ENCODE data around the gene DDN. TPM values are rescaled to one million over a fixed set of nuclear protein-coding genes. Genes with fewer than 3 reads are reported as not detected.

The DDN gene
- total RNA-seq, 1 experiment from 2014 or later: 0.35 TPM

DNA sequence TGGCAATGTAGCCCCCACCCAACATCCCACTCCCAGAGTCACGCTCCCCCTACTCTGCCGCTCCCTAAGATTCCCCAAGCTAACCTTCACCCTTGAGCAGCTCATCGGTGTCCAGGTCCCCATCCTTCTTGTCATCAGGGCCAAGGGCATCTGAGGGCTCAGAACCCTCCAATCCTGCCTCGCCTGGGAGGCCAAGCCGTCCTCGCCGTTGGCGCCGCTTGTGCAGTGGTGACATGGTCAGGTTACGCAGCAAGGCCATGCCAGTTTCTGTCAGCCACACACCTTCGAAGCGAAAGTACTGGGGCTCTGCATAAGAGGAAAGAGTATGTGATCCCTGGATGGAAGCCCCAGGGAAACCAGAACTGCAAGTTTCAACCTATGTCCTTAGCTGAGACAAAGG, 45.5 kb upstream of the DDN start:
- WGBS (ENCODE audit: extremely low coverage, insufficient read length, low lambda C conversion rate): no CpG with 5 or more reads among the region's 12 CpGs
- Mint-ChIP-seq H3K9me3 (no peaks in the 10 kb centered on the region), H3K36me3 (ENCODE audit: insufficient read depth in 1 of 3, low read depth in 3 of 3) (peaks cover 71 to 98% (median 94%) of the 10 kb centered on the region in 3 experiments)

More for the DNA sequence above, 45.5 kb upstream of the DDN start:
- no peak overlapping the region for H3K27ac ChIP-seq (ENCODE audit: insufficient read length, low read depth, low read length)
- no peak overlapping the region for H3K9ac ChIP-seq (ENCODE audit: extremely low read depth, insufficient read length, low read length)
- H3K23me2 ChIP-seq (ENCODE audit: insufficient read length, low read depth, low read length, poor library complexity, severe bottlenecking): no peaks in the 10 kb centered on the region
- H3K79me2 ChIP-seq (ENCODE audit: insufficient read depth, low read length): no peaks in the 10 kb centered on the region
- no peaks in the 10 kb centered on the region for H3K4me1 Mint-ChIP-seq
- no peaks in the 10 kb centered on the region for H3K9me3 ChIP-seq (ENCODE audit: control insufficient read depth, low read depth, low read length)
- H3T11ph ChIP-seq (ENCODE audit: low read length): no peak overlapping the region
- H4K8ac ChIP-seq (replicated peaks; ENCODE audit: insufficient read length, low read depth, low read length): no peak overlapping the region
- no peak overlapping the region for H2BK12ac ChIP-seq (ENCODE audit: insufficient read length, low read depth, low read length)
- no peak overlapping the region for H3K4me3 Mint-ChIP-seq
- no peaks in the 10 kb centered on the region for H4K20me1 ChIP-seq (ENCODE audit: control insufficient read depth, insufficient read depth, insufficient read length)
- H2BK20ac ChIP-seq (ENCODE audit: low read depth, low read length, poor library complexity, severe bottlenecking): no peak overlapping the region
- H3K14ac ChIP-seq (ENCODE audit: insufficient read depth, low read length): no peak overlapping the region
- H3K18ac ChIP-seq (ENCODE audit: insufficient read length, low read depth, low read length): no peak overlapping the region
- no peak overlapping the region for H2BK120ac ChIP-seq (ENCODE audit: low read depth, low read length, poor library complexity, severe bottlenecking)
- H4K91ac ChIP-seq (ENCODE audit: insufficient read length, low read depth, low read length): no peak overlapping the region
- H3K4me2 ChIP-seq (ENCODE audit: insufficient read depth, insufficient read length, low read length): no peak overlapping the region
- DNase-seq: no peak
- no peaks in the 10 kb centered on the region for H3K27me3 ChIP-seq (ENCODE audit: insufficient read depth, low read length)
- H4K5ac ChIP-seq (ENCODE audit: insufficient read length, low read depth, low read length): no peak overlapping the region
- H2BK15ac ChIP-seq (ENCODE audit: low read depth, low read length): no peak overlapping the region
- no peak overlapping the region for H2BK5ac ChIP-seq (ENCODE audit: insufficient read length, low read length)
- TF ChIP-seq, protein P1, sequence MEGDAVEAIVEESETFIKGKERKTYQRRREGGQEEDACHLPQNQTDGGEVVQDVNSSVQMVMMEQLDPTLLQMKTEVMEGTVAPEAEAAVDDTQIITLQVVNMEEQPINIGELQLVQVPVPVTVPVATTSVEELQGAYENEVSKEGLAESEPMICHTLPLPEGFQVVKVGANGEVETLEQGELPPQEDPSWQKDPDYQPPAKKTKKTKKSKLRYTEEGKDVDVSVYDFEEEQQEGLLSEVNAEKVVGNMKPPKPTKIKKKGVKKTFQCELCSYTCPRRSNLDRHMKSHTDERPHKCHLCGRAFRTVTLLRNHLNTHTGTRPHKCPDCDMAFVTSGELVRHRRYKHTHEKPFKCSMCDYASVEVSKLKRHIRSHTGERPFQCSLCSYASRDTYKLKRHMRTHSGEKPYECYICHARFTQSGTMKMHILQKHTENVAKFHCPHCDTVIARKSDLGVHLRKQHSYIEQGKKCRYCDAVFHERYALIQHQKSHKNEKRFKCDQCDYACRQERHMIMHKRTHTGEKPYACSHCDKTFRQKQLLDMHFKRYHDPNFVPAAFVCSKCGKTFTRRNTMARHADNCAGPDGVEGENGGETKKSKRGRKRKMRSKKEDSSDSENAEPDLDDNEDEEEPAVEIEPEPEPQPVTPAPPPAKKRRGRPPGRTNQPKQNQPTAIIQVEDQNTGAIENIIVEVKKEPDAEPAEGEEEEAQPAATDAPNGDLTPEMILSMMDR (conservative IDR thresholded peaks at IDR 0.05): no peak
- no peak overlapping the region for H3K56ac ChIP-seq (ENCODE audit: insufficient read length, low read depth, low read length)
- no peaks in the 10 kb centered on the region for H3K79me1 ChIP-seq (ENCODE audit: insufficient read depth, low read depth, low read length, poor library complexity, severe bottlenecking)
- H2AK5ac ChIP-seq (ENCODE audit: insufficient read length, low read length): no peak overlapping the region
- no peaks in the 10 kb centered on the region for H3K27me3 Mint-ChIP-seq (ENCODE audit: low read depth)
- no peak overlapping the region for H2AFZ ChIP-seq (ENCODE audit: low read length)
- no peak overlapping the region for H3K27ac Mint-ChIP-seq
- no peaks in the 10 kb centered on the region for H3K4me1 ChIP-seq (ENCODE audit: insufficient read depth, low read length)
- H3K23ac ChIP-seq (ENCODE audit: insufficient read length, low read depth, low read length): no peak overlapping the region
- no peak overlapping the region for H3K4ac ChIP-seq (ENCODE audit: low read depth, low read length)
